Measurements from ENCODE around the gene ARHGAP31. TPM values are rescaled to one million over a fixed set of nuclear protein-coding genes. Genes with fewer than 3 reads are reported as not detected.

ARHGAP31 gene
- total RNA-seq, 4 donors from 2014 or later = 40.5 to 46.5 (median 44.4) TPM

GRCh38 chr3:119401503-119402440 lies 107.6 kb downstream of the ARHGAP31 start:
- no peaks in the 10 kb centered on the region for H3K27me3 ChIP-seq
- no peak overlapping the region for H3K4me3 ChIP-seq
- peaks cover 2 to 84% (median 13%) of the 10 kb centered on the region in 3 donors for H3K36me3 ChIP-seq
- DNase-seq (ENCODE audit: low spot score in 2 of 2) = no peak
- H3K4me1 ChIP-seq = no peaks in the 10 kb centered on the region
- H3K27ac ChIP-seq = no peak overlapping the region
- WGBS, 2 donors = 88 to 89% methylated on average over 36 of the region's 36 CpGs
- H3K9me3 ChIP-seq = no peaks in the 10 kb centered on the region
- TF ChIP-seq POLR2A (IDR thresholded peaks at IDR 0.05) (no peak), EP300 (IDR thresholded peaks at IDR 0.05) (no peak)
- TF ChIP-seq, protein P1, sequence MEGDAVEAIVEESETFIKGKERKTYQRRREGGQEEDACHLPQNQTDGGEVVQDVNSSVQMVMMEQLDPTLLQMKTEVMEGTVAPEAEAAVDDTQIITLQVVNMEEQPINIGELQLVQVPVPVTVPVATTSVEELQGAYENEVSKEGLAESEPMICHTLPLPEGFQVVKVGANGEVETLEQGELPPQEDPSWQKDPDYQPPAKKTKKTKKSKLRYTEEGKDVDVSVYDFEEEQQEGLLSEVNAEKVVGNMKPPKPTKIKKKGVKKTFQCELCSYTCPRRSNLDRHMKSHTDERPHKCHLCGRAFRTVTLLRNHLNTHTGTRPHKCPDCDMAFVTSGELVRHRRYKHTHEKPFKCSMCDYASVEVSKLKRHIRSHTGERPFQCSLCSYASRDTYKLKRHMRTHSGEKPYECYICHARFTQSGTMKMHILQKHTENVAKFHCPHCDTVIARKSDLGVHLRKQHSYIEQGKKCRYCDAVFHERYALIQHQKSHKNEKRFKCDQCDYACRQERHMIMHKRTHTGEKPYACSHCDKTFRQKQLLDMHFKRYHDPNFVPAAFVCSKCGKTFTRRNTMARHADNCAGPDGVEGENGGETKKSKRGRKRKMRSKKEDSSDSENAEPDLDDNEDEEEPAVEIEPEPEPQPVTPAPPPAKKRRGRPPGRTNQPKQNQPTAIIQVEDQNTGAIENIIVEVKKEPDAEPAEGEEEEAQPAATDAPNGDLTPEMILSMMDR (IDR thresholded peaks at IDR 0.05) = no peak

DNA sequence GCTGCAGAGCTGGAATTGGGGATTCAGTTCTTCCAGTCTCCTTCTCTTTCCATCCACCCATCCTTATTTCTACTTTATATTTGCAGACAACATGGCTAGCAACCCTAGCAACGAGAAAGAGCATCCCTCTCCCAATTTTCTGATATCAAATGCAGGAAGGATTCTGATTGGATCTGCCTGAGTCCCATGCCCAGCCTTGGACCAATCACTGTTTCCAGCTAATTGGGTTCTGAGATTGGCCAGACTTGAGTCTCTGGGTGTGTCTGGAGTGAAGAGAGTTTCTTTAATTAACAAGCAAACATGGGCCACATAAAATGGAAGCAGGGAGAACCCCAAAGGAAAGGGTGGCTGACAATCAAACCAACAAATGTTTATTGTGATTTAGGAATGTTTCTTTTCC lies 108.6 kb downstream of the ARHGAP31 start:
- WGBS, 2 donors = 85 to 90% methylated on average over 1 of the region's 1 CpG

DNA sequence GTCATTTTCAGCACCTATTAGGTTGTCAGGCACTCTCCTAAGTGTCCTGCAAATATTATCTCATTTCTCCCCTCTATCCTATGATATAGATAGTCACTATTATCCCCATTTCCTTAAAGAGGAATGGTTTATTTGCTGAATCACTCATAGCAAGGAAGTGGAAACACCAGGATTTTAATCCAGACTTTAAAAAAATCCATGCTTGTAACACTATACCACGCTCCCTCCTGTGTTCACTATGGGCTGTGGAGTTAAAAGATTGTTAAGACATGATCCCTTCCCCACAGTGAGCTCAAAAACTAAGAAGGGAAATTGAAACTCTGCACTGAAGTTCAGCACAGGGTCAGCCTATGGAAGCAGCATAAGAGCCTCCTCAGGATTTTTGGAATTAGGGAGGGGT lies 109.0 kb downstream of the ARHGAP31 start:
- H3K36me3 ChIP-seq = peaks cover 2 to 84% (median 13%) of the 10 kb centered on the region in 3 donors
- H3K4me3 ChIP-seq = no peak overlapping the region
- no peaks in the 10 kb centered on the region for H3K9me3 ChIP-seq
- H3K27ac ChIP-seq = no peak overlapping the region
- H3K27me3 ChIP-seq = no peaks in the 10 kb centered on the region
- no peak for TF ChIP-seq EP300 (IDR thresholded peaks at IDR 0.05)
- no peak for TF ChIP-seq POLR2A (IDR thresholded peaks at IDR 0.05)
- TF ChIP-seq, protein P1 (IDR thresholded peaks at IDR 0.05) = no peak
- no peaks in the 10 kb centered on the region for H3K4me1 ChIP-seq
- no peak for DNase-seq (ENCODE audit: low spot score in 2 of 2)
- WGBS, 2 donors = 79 to 97% methylated on average over 1 of the region's 1 CpG

More for the DNA sequence above, 108.6 kb downstream of the ARHGAP31 start:
- DNase-seq (ENCODE audit: low spot score in 2 of 2) = no peak
- H3K27ac ChIP-seq = no peak overlapping the region
- no peak for TF ChIP-seq EP300 (IDR thresholded peaks at IDR 0.05)
- TF ChIP-seq, protein P1 (IDR thresholded peaks at IDR 0.05) = no peak
- TF ChIP-seq POLR2A (IDR thresholded peaks at IDR 0.05) = no peak
- H3K4me1 ChIP-seq = no peaks in the 10 kb centered on the region
- no peaks in the 10 kb centered on the region for H3K27me3 ChIP-seq
- no peaks in the 10 kb centered on the region for H3K9me3 ChIP-seq
- peaks cover 2 to 82% (median 13%) of the 10 kb centered on the region in 3 donors for H3K36me3 ChIP-seq
- no peak overlapping the region for H3K4me3 ChIP-seq

- Histone ChIP-seq H3K4me1 (no peaks in the 10 kb centered on the region), H3K36me3 (peaks cover 2 to 82% (median 13%) of the 10 kb centered on the region in 3 donors), H3K27me3 (no peaks in the 10 kb centered on the region), H3K27ac (no peak overlapping the region), H3K9me3 (no peaks in the 10 kb centered on the region), H3K4me3 (no peak overlapping the region)
- no peak for TF ChIP-seq EP300 (IDR thresholded peaks at IDR 0.05)
- TF ChIP-seq, protein P1 (IDR thresholded peaks at IDR 0.05) = no peak
- TF ChIP-seq POLR2A (IDR thresholded peaks at IDR 0.05) = no peak
- WGBS, 2 donors = 79 to 83% methylated on average over 2 of the region's 2 CpGs
- no peak for DNase-seq (ENCODE audit: low spot score in 2 of 2)
Observed at GRCh38 chr3:119405315-119405714, 111.1 kb downstream of the ARHGAP31 start.

Measured in tibial nerve (tissue), 4 donors.